Activated CD4-positive, CD25-positive, alpha-beta regulatory T cell (primary cell): Measurements from ENCODE around the gene BYSL.

ENCODE experiments used
- DNase-seq, 4 experiments: peaks; one replicate each; lab custom pipeline; 2025; lab: John Stamatoyannopoulos, UW

Gene BYSL

GRCh38 chr6:41976794-41977484, 55.6 kb downstream of the BYSL start:
- DNase-seq: no peak
